ENCODE results near the gene HNRNPH1. TPM values are rescaled to one million over a fixed set of nuclear protein-coding genes. Genes with fewer than 3 reads are reported as not detected.
"Not testable (repeated sequence)": the region's sequence is repeated elsewhere in the genome, so short reads cannot be mapped to it uniquely, and the experiment has no call there.

Gene HNRNPH1
- total RNA-seq, 1 donor from 2014 or later, result 430 TPM

- H3K36me3 ChIP-seq (ENCODE audit: control insufficient read depth in 3 of 3, insufficient read depth in 3 of 3, low read length in 3 of 3); H3K4me1 ChIP-seq (ENCODE audit: control insufficient read depth in 3 of 3, insufficient read depth in 3 of 3, low read length in 3 of 3); H3K4me3 ChIP-seq (ENCODE audit: low read length in 3 of 3); H3K9ac ChIP-seq (ENCODE audit: low read depth in 1 of 3, low read length in 3 of 3); H3K27ac ChIP-seq (ENCODE audit: low read depth, low read length); H3K9me3 ChIP-seq (ENCODE audit: control insufficient read depth in 3 of 3, low read length in 3 of 3); H3K27me3 ChIP-seq (ENCODE audit: control insufficient read depth in 3 of 3, insufficient read depth in 3 of 3, low read length in 3 of 3): not testable (repeated sequence)
These were observed 21.3 kb upstream of the HNRNPH1 start for GRCh38 chr5:179644766-179645165.

- not testable (repeated sequence) for H3K27ac ChIP-seq (ENCODE audit: low read depth, low read length); H3K9me3 ChIP-seq (ENCODE audit: control insufficient read depth in 3 of 3, low read length in 3 of 3)
These were observed 19.9 kb upstream of the HNRNPH1 start for GRCh38 chr5:179643141-179643920.

GRCh38 chr5:179642626-179643025 lies 19.2 kb upstream of the HNRNPH1 start:
- H3K9ac ChIP-seq (ENCODE audit: low read depth in 1 of 3, low read length in 3 of 3); H3K36me3 ChIP-seq (ENCODE audit: control insufficient read depth in 3 of 3, insufficient read depth in 3 of 3, low read length in 3 of 3); H3K4me3 ChIP-seq (ENCODE audit: low read length in 3 of 3); H3K27ac ChIP-seq (ENCODE audit: low read depth, low read length); H3K4me1 ChIP-seq (ENCODE audit: control insufficient read depth in 3 of 3, insufficient read depth in 3 of 3, low read length in 3 of 3); H3K27me3 ChIP-seq (ENCODE audit: control insufficient read depth in 3 of 3, insufficient read depth in 3 of 3, low read length in 3 of 3); H3K9me3 ChIP-seq (ENCODE audit: control insufficient read depth in 3 of 3, low read length in 3 of 3): not testable (repeated sequence)

More at GRCh38 chr5:179643141-179643920, 19.9 kb upstream of the HNRNPH1 start:
- not testable (repeated sequence) for H3K9ac ChIP-seq (ENCODE audit: low read depth in 1 of 3, low read length in 3 of 3); H3K4me3 ChIP-seq (ENCODE audit: low read length in 3 of 3); H3K27me3 ChIP-seq (ENCODE audit: control insufficient read depth in 3 of 3, insufficient read depth in 3 of 3, low read length in 3 of 3); H3K36me3 ChIP-seq (ENCODE audit: control insufficient read depth in 3 of 3, insufficient read depth in 3 of 3, low read length in 3 of 3); H3K4me1 ChIP-seq (ENCODE audit: control insufficient read depth in 3 of 3, insufficient read depth in 3 of 3, low read length in 3 of 3)

- H3K9me3 ChIP-seq (ENCODE audit: control insufficient read depth in 3 of 3, low read length in 3 of 3); H3K36me3 ChIP-seq (ENCODE audit: control insufficient read depth in 3 of 3, insufficient read depth in 3 of 3, low read length in 3 of 3); H3K4me1 ChIP-seq (ENCODE audit: control insufficient read depth in 3 of 3, insufficient read depth in 3 of 3, low read length in 3 of 3); H3K27ac ChIP-seq (ENCODE audit: low read depth, low read length); H3K9ac ChIP-seq (ENCODE audit: low read depth in 1 of 3, low read length in 3 of 3); H3K4me3 ChIP-seq (ENCODE audit: low read length in 3 of 3); H3K27me3 ChIP-seq (ENCODE audit: control insufficient read depth in 3 of 3, insufficient read depth in 3 of 3, low read length in 3 of 3): not testable (repeated sequence)
These were observed 18.3 kb upstream of the HNRNPH1 start for GRCh38 chr5:179641745-179642144.

- not testable (repeated sequence) for H3K9ac ChIP-seq (ENCODE audit: low read depth in 1 of 3, low read length in 3 of 3); H3K4me3 ChIP-seq (ENCODE audit: low read length in 3 of 3); H3K27ac ChIP-seq (ENCODE audit: low read depth, low read length)
These were observed 15.8 kb upstream of the HNRNPH1 start for GRCh38 chr5:179639296-179639695.

GRCh38 chr5:179634370-179635172 lies 11.1 kb upstream of the HNRNPH1 start:
- H3K9me3 ChIP-seq (ENCODE audit: control insufficient read depth in 3 of 3, low read length in 3 of 3); H3K27ac ChIP-seq (ENCODE audit: low read depth, low read length); H3K4me3 ChIP-seq (ENCODE audit: low read length in 3 of 3); H3K36me3 ChIP-seq (ENCODE audit: control insufficient read depth in 3 of 3, insufficient read depth in 3 of 3, low read length in 3 of 3); H3K27me3 ChIP-seq (ENCODE audit: control insufficient read depth in 3 of 3, insufficient read depth in 3 of 3, low read length in 3 of 3); H3K4me1 ChIP-seq (ENCODE audit: control insufficient read depth in 3 of 3, insufficient read depth in 3 of 3, low read length in 3 of 3); H3K9ac ChIP-seq (ENCODE audit: low read depth in 1 of 3, low read length in 3 of 3): not testable (repeated sequence)

More at GRCh38 chr5:179639296-179639695, 15.8 kb upstream of the HNRNPH1 start:
- not testable (repeated sequence) for H3K4me1 ChIP-seq (ENCODE audit: control insufficient read depth in 3 of 3, insufficient read depth in 3 of 3, low read length in 3 of 3); H3K9me3 ChIP-seq (ENCODE audit: control insufficient read depth in 3 of 3, low read length in 3 of 3); H3K36me3 ChIP-seq (ENCODE audit: control insufficient read depth in 3 of 3, insufficient read depth in 3 of 3, low read length in 3 of 3); H3K27me3 ChIP-seq (ENCODE audit: control insufficient read depth in 3 of 3, insufficient read depth in 3 of 3, low read length in 3 of 3)

GRCh38 chr5:179633501-179634369 lies 10.3 kb upstream of the HNRNPH1 start:
- Histone ChIP-seq H3K4me3 (ENCODE audit: low read length in 3 of 3) (peak overlapping the region; percentile 32 to 48 (median 41)), H3K9ac (ENCODE audit: low read depth in 1 of 3, low read length in 3 of 3) (peak overlapping the region in 1 of 3 donors; percentile 45)
- not testable (repeated sequence) for H3K4me1 ChIP-seq (ENCODE audit: control insufficient read depth in 3 of 3, insufficient read depth in 3 of 3, low read length in 3 of 3); H3K9me3 ChIP-seq (ENCODE audit: control insufficient read depth in 3 of 3, low read length in 3 of 3); H3K36me3 ChIP-seq (ENCODE audit: control insufficient read depth in 3 of 3, insufficient read depth in 3 of 3, low read length in 3 of 3); H3K27ac ChIP-seq (ENCODE audit: low read depth, low read length); H3K27me3 ChIP-seq (ENCODE audit: control insufficient read depth in 3 of 3, insufficient read depth in 3 of 3, low read length in 3 of 3)

- peak overlapping the region; percentile 77 to 94 (median 89) for H3K4me3 ChIP-seq (ENCODE audit: low read length in 3 of 3)
- H3K4me1 ChIP-seq (ENCODE audit: control insufficient read depth in 3 of 3, insufficient read depth in 3 of 3, low read length in 3 of 3), result peaks cover 29 to 36% (median 34%) of the 10 kb centered on the region in 3 donors
- H3K9me3 ChIP-seq (ENCODE audit: control insufficient read depth in 3 of 3, low read length in 3 of 3), result no peaks in the 10 kb centered on the region
- no peaks in the 10 kb centered on the region for H3K27me3 ChIP-seq (ENCODE audit: control insufficient read depth in 3 of 3, insufficient read depth in 3 of 3, low read length in 3 of 3)
- peaks cover 17 to 22% (median 20%) of the 10 kb centered on the region in 3 donors for H3K36me3 ChIP-seq (ENCODE audit: control insufficient read depth in 3 of 3, insufficient read depth in 3 of 3, low read length in 3 of 3)
- H3K9ac ChIP-seq (ENCODE audit: low read depth in 1 of 3, low read length in 3 of 3), result peak overlapping the region; percentile 96 to 100 (median 100)
- H3K27ac ChIP-seq (ENCODE audit: low read depth, low read length), result peak overlapping the region; percentile 100
These were observed 1.4 kb upstream of the HNRNPH1 start for GRCh38 chr5:179624841-179625271.

- H3K4me3 ChIP-seq (ENCODE audit: low read length in 3 of 3), result peak overlapping the region; percentile 77 to 94 (median 89)
- H3K9ac ChIP-seq (ENCODE audit: low read depth in 1 of 3, low read length in 3 of 3), result peak overlapping the region; percentile 96 to 100 (median 100)
- H3K27me3 ChIP-seq (ENCODE audit: control insufficient read depth in 3 of 3, insufficient read depth in 3 of 3, low read length in 3 of 3), result no peaks in the 10 kb centered on the region
- no peaks in the 10 kb centered on the region for H3K9me3 ChIP-seq (ENCODE audit: control insufficient read depth in 3 of 3, low read length in 3 of 3)
- H3K36me3 ChIP-seq (ENCODE audit: control insufficient read depth in 3 of 3, insufficient read depth in 3 of 3, low read length in 3 of 3), result peaks cover 20 to 26% (median 22%) of the 10 kb centered on the region in 3 donors
- H3K4me1 ChIP-seq (ENCODE audit: control insufficient read depth in 3 of 3, insufficient read depth in 3 of 3, low read length in 3 of 3), result peaks cover 36 to 43% (median 41%) of the 10 kb centered on the region in 3 donors
- peak overlapping the region; percentile 100 for H3K27ac ChIP-seq (ENCODE audit: low read depth, low read length)
These were observed 653 bp upstream of the HNRNPH1 start for GRCh38 chr5:179623906-179624741.
